Kasumi-1 (cell line): ENCODE data around the gene WNT3A.

ENCODE experiments used
- DNase-seq, 2 experiments: peaks; one replicate each; lab custom pipeline; 2025; lab: John Stamatoyannopoulos, UW

The WNT3A gene

GRCh38 chr1:228031276-228031995 lies 24.6 kb downstream of the WNT3A start:
- no peak for DNase-seq

- DNase-seq = no peak
Observed at GRCh38 chr1:228032041-228032440, 25.2 kb downstream of the WNT3A start.

GRCh38 chr1:228033376-228033775 lies 26.6 kb downstream of the WNT3A start:
- DNase-seq = no peak

- DNase-seq = no peak
Observed at GRCh38 chr1:228034954-228035837, 28.4 kb downstream of the WNT3A start.

GRCh38 chr1:228035844-228036243 lies 29.0 kb downstream of the WNT3A start:
- peak; percentile 15 to 17 for DNase-seq

GRCh38 chr1:228036701-228037231 lies 30.0 kb downstream of the WNT3A start:
- no peak for DNase-seq

GRCh38 chr1:228037401-228038386 lies 30.9 kb downstream of the WNT3A start:
- DNase-seq = no peak

- DNase-seq = no peak
Observed at GRCh38 chr1:228038387-228039005, 31.7 kb downstream of the WNT3A start.

- no peak for DNase-seq
Observed at GRCh38 chr1:228039006-228039903, 32.5 kb downstream of the WNT3A start.

- no peak for DNase-seq
Observed at GRCh38 chr1:228039986-228040385, 33.2 kb downstream of the WNT3A start.

- no peak for DNase-seq
Observed at GRCh38 chr1:228041316-228041715, 34.5 kb downstream of the WNT3A start.

GRCh38 chr1:228042508-228042907 lies 35.7 kb downstream of the WNT3A start:
- no peak for DNase-seq

GRCh38 chr1:228043281-228043848 lies 36.6 kb downstream of the WNT3A start:
- no peak for DNase-seq

- no peak for DNase-seq
Observed at GRCh38 chr1:228044961-228045360, 38.2 kb downstream of the WNT3A start.

- DNase-seq = no peak
Observed at GRCh38 chr1:228045405-228045804, 38.6 kb downstream of the WNT3A start.

GRCh38 chr1:228045871-228046270 lies 39.1 kb downstream of the WNT3A start:
- no peak for DNase-seq

GRCh38 chr1:228046421-228047182 lies 39.8 kb downstream of the WNT3A start:
- DNase-seq = no peak

GRCh38 chr1:228047183-228047466 lies 40.3 kb downstream of the WNT3A start:
- no peak for DNase-seq

- DNase-seq = no peak
Observed at GRCh38 chr1:228048120-228048519, 41.3 kb downstream of the WNT3A start.
